HUES48 (cell line): ENCODE results near the gene TMC1.

Experiments
- H3K27ac ChIP-seq: one replicate; pipeline ENCODE4 v1.7.0; 2013; ENCODE audit warnings: low read depth, low read length, inconsistent platforms
- H3K27me3 ChIP-seq: 2 replicates; pipeline ENCODE4 v1.6.1; 2013; ENCODE audit warnings: mild to moderate bottlenecking, low read length; ENCODE audit not compliant: control insufficient read depth, insufficient read depth
- H3K36me3 ChIP-seq: 2 replicates; pipeline ENCODE4 v1.6.1; 2013; ENCODE audit warnings: low read length; ENCODE audit not compliant: control insufficient read depth, insufficient read depth
- H3K4me1 ChIP-seq: 2 replicates; pipeline ENCODE4 v1.6.1; 2013; ENCODE audit warnings: mild to moderate bottlenecking, low read length; ENCODE audit not compliant: control insufficient read depth, insufficient read depth
- H3K4me3 ChIP-seq: 2 replicates; pipeline ENCODE4 v1.5.1; 2013; ENCODE audit warnings: mild to moderate bottlenecking, low read depth, low read length
- H3K9ac ChIP-seq: 2 replicates; pipeline ENCODE4 v1.6.1; 2013; ENCODE audit warnings: mild to moderate bottlenecking, low read depth, low read length, moderate library complexity
- H3K9me3 ChIP-seq: 2 replicates; pipeline ENCODE4 v1.6.1; 2013; ENCODE audit warnings: low read length; ENCODE audit not compliant: control insufficient read depth, insufficient read depth

Gene TMC1

GRCh38 chr9:72615931-72616330 is 94.5 kb downstream of the TMC1 start:
- Histone ChIP-seq H3K9me3 (no peaks in the 10 kb centered on the region), H3K4me1 (no peaks in the 10 kb centered on the region), H3K27me3 (no peaks in the 10 kb centered on the region), H3K27ac (no peak overlapping the region), H3K36me3 (no peaks in the 10 kb centered on the region), H3K4me3 (no peak overlapping the region), H3K9ac (no peak overlapping the region)

- no peaks in the 10 kb centered on the region for H3K27me3 ChIP-seq
- H3K4me1 ChIP-seq: no peaks in the 10 kb centered on the region
- no peak overlapping the region for H3K9ac ChIP-seq
- H3K9me3 ChIP-seq: no peaks in the 10 kb centered on the region; the same call in 1 of the 2 replicates
- H3K27ac ChIP-seq: no peak overlapping the region
- no peak overlapping the region for H3K4me3 ChIP-seq
- no peaks in the 10 kb centered on the region for H3K36me3 ChIP-seq
Measured at GRCh38 chr9:72618811-72619210, 97.4 kb downstream of the TMC1 start.

- no peaks in the 10 kb centered on the region for H3K36me3 ChIP-seq
- peaks cover 4% of the 10 kb centered on the region; the same call in 1 of the 2 replicates for H3K4me1 ChIP-seq
- H3K4me3 ChIP-seq: no peak overlapping the region
- H3K9me3 ChIP-seq: no peaks in the 10 kb centered on the region; the same call in 1 of the 2 replicates
- H3K27ac ChIP-seq: no peak overlapping the region
- H3K27me3 ChIP-seq: no peaks in the 10 kb centered on the region
- H3K9ac ChIP-seq: no peak overlapping the region
Measured at GRCh38 chr9:72622186-72622585, 100.8 kb downstream of the TMC1 start.

DNA sequence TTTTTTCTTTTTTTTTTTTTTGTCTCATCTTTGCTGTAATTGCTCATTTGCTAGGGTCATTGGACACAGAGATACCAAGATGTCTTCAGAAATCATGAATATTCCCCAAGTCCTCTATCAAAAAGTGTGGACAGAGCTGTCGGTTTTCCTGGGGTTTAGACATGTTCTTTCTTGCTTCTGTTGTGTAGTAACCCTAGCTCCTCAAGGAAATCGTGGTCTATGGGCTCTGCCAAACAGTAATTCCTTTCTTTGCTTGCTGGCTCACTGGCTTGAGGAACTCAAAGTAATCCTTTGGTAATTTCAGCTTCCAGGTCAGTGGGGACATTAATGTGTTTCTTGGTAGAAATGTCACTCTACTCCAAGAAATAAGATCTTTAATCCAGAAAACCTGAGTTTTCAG is 101.7 kb downstream of the TMC1 start:
- Histone ChIP-seq H3K27ac (no peak overlapping the region), H3K4me1 (peaks cover 4% of the 10 kb centered on the region; the same call in 1 of the 2 replicates), H3K9me3 (no peaks in the 10 kb centered on the region; the same call in 1 of the 2 replicates), H3K27me3 (no peaks in the 10 kb centered on the region), H3K36me3 (no peaks in the 10 kb centered on the region), H3K4me3 (no peak overlapping the region), H3K9ac (no peak overlapping the region)

DNA sequence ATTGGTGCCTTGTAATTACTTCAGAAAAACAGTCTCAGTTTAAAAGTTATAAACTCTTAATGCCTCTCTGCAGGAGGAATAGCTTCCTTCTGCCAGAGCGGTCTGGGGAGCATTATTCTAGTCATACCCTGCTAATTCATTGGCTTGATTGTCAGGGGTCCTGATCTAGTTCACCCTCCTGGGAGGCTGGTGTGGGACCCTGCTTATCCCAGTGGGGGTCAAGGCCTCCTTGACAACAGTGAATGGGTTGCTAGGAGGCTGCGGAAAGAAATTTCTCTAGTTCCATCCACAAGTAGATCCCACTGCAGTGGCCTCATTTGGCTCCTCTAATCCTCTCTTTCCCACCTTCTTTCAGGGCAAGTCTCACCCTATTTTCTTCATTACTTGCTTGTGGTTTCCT is 105.7 kb downstream of the TMC1 start:
- Histone ChIP-seq H3K9me3 (no peaks in the 10 kb centered on the region; the same call in 1 of the 2 replicates), H3K27ac (no peak overlapping the region), H3K36me3 (no peaks in the 10 kb centered on the region), H3K27me3 (no peaks in the 10 kb centered on the region), H3K9ac (no peak overlapping the region), H3K4me3 (no peak overlapping the region), H3K4me1 (peaks cover 4% of the 10 kb centered on the region; the same call in 1 of the 2 replicates)

DNA sequence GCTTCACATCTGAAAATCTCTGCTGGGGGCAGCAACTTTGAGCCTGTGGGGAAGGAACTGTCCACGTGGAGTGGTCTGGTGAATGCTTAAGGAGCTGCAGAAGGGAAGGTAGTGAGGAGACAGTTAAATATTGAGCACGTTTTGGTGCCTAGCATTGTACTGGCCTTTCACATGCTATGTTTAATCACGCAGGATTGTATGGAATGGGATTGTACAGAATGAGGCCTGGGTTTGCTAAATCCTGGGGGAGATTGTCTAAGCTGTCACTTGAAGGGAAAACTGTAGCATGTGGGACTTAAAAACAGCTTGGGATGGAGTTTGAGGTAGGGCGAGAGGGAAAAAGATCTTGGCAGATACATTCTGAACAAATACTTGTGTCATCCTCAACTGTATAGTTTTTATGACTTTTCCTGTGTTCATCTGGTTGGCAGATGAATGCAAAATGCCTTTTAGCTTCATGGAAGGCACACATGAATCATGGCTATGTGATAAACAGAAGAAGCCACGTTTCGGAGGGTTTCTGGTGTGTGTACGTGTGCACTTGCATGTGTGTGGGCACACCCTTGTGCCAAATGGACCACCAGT is 106.6 kb downstream of the TMC1 start:
- Histone ChIP-seq H3K9ac (no peak overlapping the region), H3K4me1 (peaks cover 4% of the 10 kb centered on the region; the same call in 1 of the 2 replicates), H3K9me3 (peaks cover 1% of the 10 kb centered on the region; the same call in 1 of the 2 replicates), H3K36me3 (no peaks in the 10 kb centered on the region), H3K4me3 (no peak overlapping the region), H3K27me3 (no peaks in the 10 kb centered on the region), H3K27ac (no peak overlapping the region)

GRCh38 chr9:72633966-72634365 is 112.6 kb downstream of the TMC1 start:
- Histone ChIP-seq H3K27me3 (no peaks in the 10 kb centered on the region), H3K27ac (no peak overlapping the region), H3K4me1 (peaks cover 8% of the 10 kb centered on the region), H3K9me3 (peaks cover 21% of the 10 kb centered on the region), H3K36me3 (no peaks in the 10 kb centered on the region), H3K4me3 (no peak overlapping the region), H3K9ac (no peak overlapping the region)

- no peaks in the 10 kb centered on the region for H3K27me3 ChIP-seq
- H3K9ac ChIP-seq: no peak overlapping the region
- peaks cover 9% of the 10 kb centered on the region for H3K4me1 ChIP-seq
- no peaks in the 10 kb centered on the region for H3K36me3 ChIP-seq
- peaks cover 21% of the 10 kb centered on the region for H3K9me3 ChIP-seq
- peak overlapping the region; percentile 49 for H3K27ac ChIP-seq
- H3K4me3 ChIP-seq: peak overlapping the region; percentile 7; the same call in 1 of the 2 replicates
Measured at GRCh38 chr9:72635197-72635596, 113.8 kb downstream of the TMC1 start.

DNA sequence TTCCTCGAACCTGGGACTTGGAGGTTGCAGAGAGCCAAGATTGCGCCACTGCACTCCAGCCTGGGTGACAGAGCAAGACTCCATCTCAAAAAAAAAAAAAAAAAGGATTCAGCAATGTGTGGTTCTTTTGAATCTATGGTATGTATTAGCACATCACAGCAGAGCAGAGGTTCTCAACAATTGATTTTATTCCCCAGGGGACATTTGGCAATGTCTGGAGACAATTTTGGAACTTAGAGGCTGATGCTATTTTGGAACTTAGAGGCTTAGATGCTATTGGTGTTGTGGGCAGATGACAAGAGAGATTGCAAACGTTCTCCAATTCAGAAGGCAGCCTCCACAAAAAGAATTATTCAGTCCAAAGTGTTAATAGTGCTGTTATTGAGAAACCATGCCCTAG is 115.2 kb downstream of the TMC1 start:
- Histone ChIP-seq H3K9ac (no peak overlapping the region), H3K36me3 (no peaks in the 10 kb centered on the region), H3K4me1 (peaks cover 11% of the 10 kb centered on the region), H3K4me3 (no peak overlapping the region), H3K9me3 (peaks cover 21% of the 10 kb centered on the region), H3K27ac (no peak overlapping the region), H3K27me3 (no peaks in the 10 kb centered on the region)

DNA sequence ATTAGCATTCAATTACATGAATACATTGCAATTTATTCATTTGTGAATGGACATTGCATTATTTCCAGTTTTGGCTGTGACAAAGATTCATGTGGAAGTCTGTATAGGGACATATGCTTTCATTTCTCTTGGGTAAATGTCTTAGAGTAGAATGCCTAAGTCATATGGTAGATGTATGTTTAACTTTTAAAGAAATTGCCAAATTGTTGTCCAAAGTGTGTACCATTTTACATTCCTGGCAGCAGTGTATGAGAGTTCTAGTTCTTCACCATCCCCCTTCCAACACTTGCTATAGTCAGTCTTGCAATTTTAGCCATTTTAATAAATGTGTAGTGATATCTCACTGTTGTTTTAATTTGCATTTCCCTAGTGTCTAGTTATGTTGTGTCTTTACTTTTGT is 122.2 kb downstream of the TMC1 start:
- Histone ChIP-seq H3K27ac (no peak overlapping the region), H3K9me3 (no peaks in the 10 kb centered on the region), H3K9ac (no peak overlapping the region), H3K36me3 (no peaks in the 10 kb centered on the region), H3K4me1 (peaks cover 3% of the 10 kb centered on the region; the same call in 1 of the 2 replicates), H3K4me3 (no peak overlapping the region), H3K27me3 (no peaks in the 10 kb centered on the region)

GRCh38 chr9:72646061-72646460 is 124.7 kb downstream of the TMC1 start:
- no peak overlapping the region for H3K4me3 ChIP-seq
- no peak overlapping the region for H3K27ac ChIP-seq
- H3K9ac ChIP-seq: no peak overlapping the region
- peaks cover 4% of the 10 kb centered on the region; the same call in 1 of the 2 replicates for H3K4me1 ChIP-seq
- no peaks in the 10 kb centered on the region for H3K27me3 ChIP-seq
- H3K36me3 ChIP-seq: no peaks in the 10 kb centered on the region
- H3K9me3 ChIP-seq: no peaks in the 10 kb centered on the region
